ENCODE data around the gene COL5A1. TPM values are rescaled to one million over a fixed set of nuclear protein-coding genes. Genes with fewer than 3 reads are reported as not detected.

COL5A1 gene
- total RNA-seq, 4 donors from 2014 or later: 7.1 to 69.3 (median 16.1) TPM

- Histone ChIP-seq H3K27me3 (no peaks in the 10 kb centered on the region), H3K27ac (peak overlapping the region in 2 of 4 donors; percentile 38 to 41), H3K4me1 (peaks cover 0 to 10% (median 3%) of the 10 kb centered on the region in 4 donors), H3K9me3 (no peaks in the 10 kb centered on the region), H3K36me3 (no peaks in the 10 kb centered on the region), H3K4me3 (no peak overlapping the region)
- WGBS, 2 donors (ENCODE audit: low coverage in 1 of 2): 38 to 43% methylated on average over 5 to 14 of the region's 14 CpGs
- in situ Hi-C loops (cut with MboI; ENCODE audit: low pct_ligation_motif_present in 1 of 4, low pct_unique_long_range_greater_than_20kb in 1 of 4, low sequenced_read_pairs in 3 of 4): no loop called here
- DNase-seq: no peak
- intact Hi-C loops (cut with DNase I; ENCODE audit: low total_unique reads): no loop called here
- TF ChIP-seq POLR2AphosphoS5 (IDR thresholded peaks at IDR 0.05) (peak in 1 of 3 donors; percentile 8), EP300 (IDR thresholded peaks at IDR 0.05; ENCODE audit: low read depth) (no peak)
These were observed 170.2 kb downstream of the COL5A1 start for GRCh38 chr9:134811673-134812342.

GRCh38 chr9:134812343-134812673 lies 170.7 kb downstream of the COL5A1 start:
- Histone ChIP-seq H3K36me3 (no peaks in the 10 kb centered on the region), H3K27ac (peak overlapping the region in 2 of 4 donors; percentile 38 to 41), H3K4me3 (no peak overlapping the region), H3K9me3 (no peaks in the 10 kb centered on the region), H3K4me1 (peaks cover 0 to 10% (median 3%) of the 10 kb centered on the region in 4 donors), H3K27me3 (no peaks in the 10 kb centered on the region)
- in situ Hi-C loops (cut with MboI; ENCODE audit: low pct_ligation_motif_present in 1 of 4, low pct_unique_long_range_greater_than_20kb in 1 of 4, low sequenced_read_pairs in 3 of 4) (no loop called here), intact Hi-C loops (cut with DNase I; ENCODE audit: low total_unique reads) (no loop called here)
- no peak for DNase-seq
- no peak for TF ChIP-seq CTCF (IDR thresholded peaks at IDR 0.05)
- no peak for TF ChIP-seq EP300 (IDR thresholded peaks at IDR 0.05; ENCODE audit: low read depth)
- no peak for TF ChIP-seq POLR2A (IDR thresholded peaks at IDR 0.05)
- TF ChIP-seq POLR2AphosphoS5 (IDR thresholded peaks at IDR 0.05): no peak
- WGBS, 2 donors (ENCODE audit: low coverage in 1 of 2): 43% methylated on average over 11 of the region's 11 CpGs; no CpG with 5 or more reads in 1 of the 2 donors

- in situ Hi-C loops (cut with MboI; ENCODE audit: low pct_ligation_motif_present in 1 of 4, low pct_unique_long_range_greater_than_20kb in 1 of 4, low sequenced_read_pairs in 3 of 4) (no loop called here), intact Hi-C loops (cut with DNase I; ENCODE audit: low total_unique reads) (no loop called here)
- Histone ChIP-seq H3K4me1 (peaks cover 0 to 10% (median 3%) of the 10 kb centered on the region in 4 donors), H3K4me3 (no peak overlapping the region), H3K36me3 (no peaks in the 10 kb centered on the region), H3K9me3 (no peaks in the 10 kb centered on the region), H3K27me3 (no peaks in the 10 kb centered on the region), H3K27ac (no peak overlapping the region)
- no peak for TF ChIP-seq EP300 (IDR thresholded peaks at IDR 0.05; ENCODE audit: low read depth)
- no peak for TF ChIP-seq CTCF (IDR thresholded peaks at IDR 0.05)
- TF ChIP-seq POLR2A (IDR thresholded peaks at IDR 0.05): no peak
- no peak for TF ChIP-seq POLR2AphosphoS5 (IDR thresholded peaks at IDR 0.05)
- DNase-seq: no peak
- 84 to 90% methylated on average over 5 to 18 of the region's 19 CpGs for WGBS, 2 donors (ENCODE audit: low coverage in 1 of 2)
These were observed 172.2 kb downstream of the COL5A1 start for GRCh38 chr9:134813841-134814240.

GRCh38 chr9:134814598-134815215 lies 173.1 kb downstream of the COL5A1 start:
- peaks cover 0 to 10% (median 3%) of the 10 kb centered on the region in 4 donors for H3K4me1 ChIP-seq
- in situ Hi-C loops (cut with MboI; ENCODE audit: low pct_ligation_motif_present in 1 of 4, low pct_unique_long_range_greater_than_20kb in 1 of 4, low sequenced_read_pairs in 3 of 4): no loop called here
- H3K9me3 ChIP-seq: no peaks in the 10 kb centered on the region
- no peak for TF ChIP-seq CTCF (IDR thresholded peaks at IDR 0.05)
- no peak for TF ChIP-seq POLR2AphosphoS5 (IDR thresholded peaks at IDR 0.05)
- no peaks in the 10 kb centered on the region for H3K36me3 ChIP-seq
- intact Hi-C loops (cut with DNase I; ENCODE audit: low total_unique reads): no loop called here
- WGBS, 2 donors (ENCODE audit: low coverage in 1 of 2): 70 to 73% methylated on average over 9 to 15 of the region's 16 CpGs
- no peak for DNase-seq
- no peak overlapping the region for H3K4me3 ChIP-seq
- H3K27ac ChIP-seq: no peak overlapping the region
- H3K27me3 ChIP-seq: no peaks in the 10 kb centered on the region
